Stimulated activated naive CD4-positive, alpha-beta T cell treated with Interleukin-2 at 50 U/mL for 16 hours (primary cell): Measurements from ENCODE around the gene CTXN1.
"Not testable (repeated sequence)": the region's sequence is repeated elsewhere in the genome, so short reads cannot be mapped to it uniquely, and the experiment has no call there.

Source experiments
- DNase-seq: peaks from one replicate; lab custom pipeline; 2025; lab: John Stamatoyannopoulos, UW

Gene CTXN1

DNA sequence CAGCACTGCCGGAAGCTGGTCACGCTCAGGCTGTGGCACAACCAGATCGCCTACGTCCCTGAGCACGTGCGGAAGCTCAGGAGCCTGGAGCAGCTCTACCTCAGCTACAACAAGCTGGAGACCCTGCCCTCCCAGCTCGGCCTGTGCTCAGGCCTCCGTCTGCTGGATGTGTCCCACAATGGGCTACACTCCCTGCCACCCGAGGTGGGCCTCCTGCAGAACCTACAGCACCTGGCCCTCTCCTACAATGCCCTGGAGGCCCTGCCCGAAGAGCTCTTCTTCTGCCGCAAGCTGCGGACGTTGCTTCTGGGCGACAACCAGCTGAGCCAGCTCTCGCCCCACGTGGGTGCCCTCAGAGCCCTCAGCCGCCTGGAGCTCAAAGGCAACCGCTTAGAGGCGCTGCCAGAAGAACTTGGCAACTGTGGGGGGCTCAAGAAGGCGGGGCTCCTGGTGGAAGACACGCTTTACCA, 25.5 kb downstream of the CTXN1 start:
- no peak for DNase-seq

GRCh38 chr19:7899751-7900378, 26.1 kb downstream of the CTXN1 start:
- no peak for DNase-seq

GRCh38 chr19:7898967-7899366, 27.0 kb downstream of the CTXN1 start:
- DNase-seq, result no peak

GRCh38 chr19:7897292-7897691, 28.6 kb downstream of the CTXN1 start:
- no peak for DNase-seq

- DNase-seq, result no peak
Observed at GRCh38 chr19:7895565-7895964, 30.4 kb downstream of the CTXN1 start.

DNA sequence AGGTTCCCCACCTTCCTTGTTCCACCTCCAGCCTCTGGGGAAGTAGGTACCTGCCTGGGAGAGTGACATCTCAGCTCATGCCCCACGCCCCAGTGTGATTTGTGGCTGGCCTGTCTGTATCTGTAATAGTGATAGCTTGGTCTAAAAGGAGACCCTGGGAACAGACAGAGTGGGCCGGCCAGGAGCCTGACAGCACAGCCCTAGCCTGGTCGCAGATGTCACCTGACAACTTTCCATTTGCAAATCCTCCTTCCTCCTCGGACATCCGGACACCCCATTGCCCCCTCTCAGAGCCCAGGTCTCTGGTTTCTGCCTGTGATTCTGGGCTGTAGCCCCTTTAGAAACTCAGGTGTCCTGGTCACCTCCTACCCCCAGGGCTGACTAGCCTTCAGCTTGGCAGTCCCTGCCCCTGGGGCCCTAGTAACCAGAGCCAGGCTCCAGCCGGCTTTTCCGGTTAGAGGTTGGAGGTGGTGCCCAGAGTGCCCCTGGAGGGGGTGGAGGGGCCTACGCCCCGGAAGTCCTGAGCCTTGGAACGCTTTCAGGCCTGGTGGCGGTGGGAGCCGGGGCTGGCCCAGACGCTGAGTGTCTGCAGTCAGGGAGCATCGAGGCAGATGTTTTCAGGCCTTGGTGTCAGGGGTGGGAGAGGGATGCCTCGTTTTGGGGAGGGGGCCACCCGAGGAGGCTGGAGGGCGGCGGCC, 31.2 kb downstream of the CTXN1 start:
- DNase-seq, result no peak

DNA sequence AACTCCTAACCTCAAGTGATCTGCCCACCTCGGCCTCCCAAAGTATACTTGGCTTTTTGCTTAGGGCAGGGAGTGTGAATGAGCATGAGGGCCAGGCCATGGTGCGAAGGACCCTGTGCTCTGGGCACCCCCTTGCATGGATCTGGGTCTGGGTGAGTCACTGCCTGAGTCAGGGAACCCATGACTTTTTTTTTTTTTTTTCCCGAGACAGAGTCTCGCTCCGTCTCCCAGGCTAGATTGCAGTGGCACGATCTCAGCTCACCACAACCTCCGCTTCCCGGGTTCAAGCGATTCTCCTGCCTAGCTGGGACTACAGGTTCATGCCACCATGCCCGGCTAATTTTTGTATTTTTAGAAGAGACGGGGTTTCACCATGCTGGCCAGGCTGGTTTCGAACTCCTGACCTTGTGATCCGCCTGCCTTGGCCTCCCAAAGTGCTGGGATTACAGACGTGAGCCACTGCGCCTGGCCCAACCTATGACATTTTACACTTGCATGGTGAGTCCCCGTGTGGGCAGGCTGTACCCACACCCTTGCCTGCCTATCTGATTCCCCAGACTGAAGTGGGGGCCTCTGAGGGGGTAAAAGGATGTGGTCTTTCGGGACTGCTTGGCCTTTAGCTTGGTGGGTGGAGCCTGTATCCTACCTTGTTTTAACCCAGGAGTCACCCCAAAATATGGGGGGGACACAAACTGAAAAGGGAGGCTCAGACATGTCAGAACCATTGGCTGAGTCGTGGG, 32.4 kb downstream of the CTXN1 start:
- DNase-seq, result not testable (repeated sequence)

DNA sequence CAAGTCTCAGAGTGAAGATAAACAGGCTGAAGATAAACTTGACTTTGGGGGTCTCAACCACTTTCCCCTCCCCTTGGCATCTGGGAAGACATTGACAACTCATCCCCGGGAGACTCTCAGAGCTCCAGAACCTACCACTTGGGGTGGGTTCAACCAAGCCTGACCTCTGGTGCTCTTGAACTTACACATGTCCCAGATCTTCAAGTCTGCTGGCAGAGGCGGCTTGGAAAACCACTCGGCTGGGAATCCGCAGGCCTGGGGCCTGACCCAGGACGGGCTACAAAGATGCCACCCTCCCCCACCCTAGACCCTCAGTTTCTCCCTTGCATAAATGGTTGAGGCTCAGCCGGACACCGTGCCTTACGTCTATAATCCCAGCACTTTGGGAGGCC, 37.1 kb downstream of the CTXN1 start:
- no peak for DNase-seq

DNA sequence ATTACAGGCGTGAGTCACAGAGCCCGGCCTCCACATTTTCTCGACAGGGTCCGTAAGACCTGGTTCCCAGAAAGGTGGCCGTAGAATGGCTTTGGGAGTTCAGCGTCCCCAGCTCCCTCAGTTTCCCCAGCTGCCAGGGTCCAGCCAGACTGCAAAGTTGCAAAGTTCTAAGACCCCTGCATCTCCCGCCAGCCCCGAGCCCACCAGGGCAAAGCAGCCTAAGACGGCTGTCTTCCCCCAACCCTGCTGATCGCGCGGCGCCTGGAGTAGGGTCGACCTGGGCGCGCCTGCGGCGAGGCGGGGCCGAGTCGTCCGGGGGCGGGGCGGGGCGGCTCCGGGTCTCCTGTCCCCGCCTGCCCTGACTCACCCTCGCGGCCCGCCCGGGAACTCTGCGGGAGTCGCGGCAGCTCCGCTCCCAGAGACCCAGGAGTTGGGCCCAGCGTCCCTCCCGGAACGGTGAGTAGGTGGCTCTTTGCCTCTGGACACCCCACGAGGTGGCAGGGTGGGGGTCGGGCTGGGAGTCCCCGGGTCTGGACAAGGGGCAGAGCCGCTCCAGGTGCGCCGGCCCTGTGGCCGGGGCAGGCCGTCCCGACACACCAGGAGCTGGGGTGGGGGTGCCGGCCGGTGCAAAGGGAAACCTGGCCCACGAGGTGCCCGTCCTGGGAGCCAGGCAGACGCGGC, 37.6 kb downstream of the CTXN1 start, which contains the start of gene LRRC8E:
LRRC8E (plus strand) TSS at position 366 of the 681 bp plus-strand sequence. CDS start 7,094 bp downstream, outside the sequence.
- peak; percentile 18 for DNase-seq

DNA sequence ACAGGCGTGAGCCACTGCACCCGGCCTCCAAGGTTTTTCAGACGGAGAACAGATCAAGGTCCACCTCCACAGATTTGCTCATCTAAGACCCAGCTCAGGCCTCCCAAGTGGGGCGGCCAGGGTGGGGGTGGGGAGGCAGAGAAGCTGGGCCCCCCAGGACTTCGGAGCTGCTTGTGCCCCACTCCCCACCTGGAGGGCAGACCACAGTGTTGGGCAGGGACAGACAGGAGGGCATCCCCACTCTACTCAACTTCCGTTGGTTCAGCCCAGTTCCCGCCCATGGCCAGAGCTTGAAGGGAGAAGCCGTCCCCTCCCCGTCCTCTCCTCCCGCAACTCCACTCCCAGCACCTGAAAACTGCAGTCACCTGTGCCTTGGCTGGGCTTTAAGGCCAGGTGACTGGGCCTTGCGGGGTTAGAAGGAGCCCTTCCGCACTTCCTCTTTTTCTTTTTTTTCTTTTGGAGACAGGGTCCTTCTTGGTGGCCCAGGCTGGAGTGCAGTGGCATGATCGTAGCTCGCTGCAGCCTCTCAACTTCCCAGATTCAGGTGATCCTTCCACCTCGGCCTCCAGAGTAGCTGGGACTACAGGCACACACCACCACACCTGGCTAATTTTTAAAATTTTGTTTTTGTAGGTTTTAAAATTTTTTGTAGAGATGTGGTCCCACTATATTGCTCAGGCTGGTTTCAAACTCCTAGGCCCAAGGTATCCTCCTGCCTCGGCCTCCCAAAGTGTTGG, 38.4 kb downstream of the CTXN1 start:
- no peak for DNase-seq

DNA sequence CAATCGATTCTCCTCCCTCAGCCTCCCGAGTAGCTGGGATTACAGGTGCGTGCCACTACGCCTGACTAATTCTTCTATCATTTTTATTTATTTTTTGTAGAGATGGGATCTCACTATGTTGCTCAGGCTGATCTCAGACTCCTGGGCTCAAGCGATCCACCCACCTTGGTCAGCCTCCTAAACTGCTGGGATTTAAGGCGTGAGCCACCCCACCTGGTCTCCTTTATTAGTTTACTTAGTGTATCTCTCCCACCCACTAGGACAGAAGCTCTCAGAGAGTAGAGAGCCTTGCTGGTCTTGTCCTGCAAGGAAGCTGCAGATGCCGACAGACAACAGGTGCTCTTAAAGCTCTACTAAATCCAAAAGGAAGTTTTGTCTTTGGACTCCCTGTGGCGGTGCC, 40.1 kb downstream of the CTXN1 start:
- no peak for DNase-seq

GRCh38 chr19:7883796-7884570, 42.0 kb downstream of the CTXN1 start:
- DNase-seq, result no peak

DNA sequence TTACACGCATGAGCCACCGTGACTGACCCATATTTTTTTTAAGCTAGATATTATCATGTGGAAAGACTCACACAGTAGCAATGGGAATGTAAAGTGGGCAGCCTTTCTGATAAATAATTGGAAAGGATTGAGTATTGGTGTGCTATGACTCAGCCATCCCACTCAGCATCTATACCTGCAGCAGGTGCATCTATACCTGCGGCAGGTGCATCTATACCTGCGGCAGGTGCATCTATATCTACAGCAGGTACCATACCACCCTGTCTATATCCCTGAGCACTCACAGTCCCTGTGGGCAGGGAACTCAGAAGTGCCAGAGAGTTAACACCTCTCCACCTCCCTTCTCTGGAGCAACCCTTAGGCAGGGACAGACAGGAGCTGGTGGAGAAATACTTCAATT, 42.8 kb downstream of the CTXN1 start:
- DNase-seq, result no peak

- no peak for DNase-seq
Observed at GRCh38 chr19:7881910-7882309, 44.0 kb downstream of the CTXN1 start.

- no peak for DNase-seq
Observed at GRCh38 chr19:7879836-7880235, 46.1 kb downstream of the CTXN1 start.

DNA sequence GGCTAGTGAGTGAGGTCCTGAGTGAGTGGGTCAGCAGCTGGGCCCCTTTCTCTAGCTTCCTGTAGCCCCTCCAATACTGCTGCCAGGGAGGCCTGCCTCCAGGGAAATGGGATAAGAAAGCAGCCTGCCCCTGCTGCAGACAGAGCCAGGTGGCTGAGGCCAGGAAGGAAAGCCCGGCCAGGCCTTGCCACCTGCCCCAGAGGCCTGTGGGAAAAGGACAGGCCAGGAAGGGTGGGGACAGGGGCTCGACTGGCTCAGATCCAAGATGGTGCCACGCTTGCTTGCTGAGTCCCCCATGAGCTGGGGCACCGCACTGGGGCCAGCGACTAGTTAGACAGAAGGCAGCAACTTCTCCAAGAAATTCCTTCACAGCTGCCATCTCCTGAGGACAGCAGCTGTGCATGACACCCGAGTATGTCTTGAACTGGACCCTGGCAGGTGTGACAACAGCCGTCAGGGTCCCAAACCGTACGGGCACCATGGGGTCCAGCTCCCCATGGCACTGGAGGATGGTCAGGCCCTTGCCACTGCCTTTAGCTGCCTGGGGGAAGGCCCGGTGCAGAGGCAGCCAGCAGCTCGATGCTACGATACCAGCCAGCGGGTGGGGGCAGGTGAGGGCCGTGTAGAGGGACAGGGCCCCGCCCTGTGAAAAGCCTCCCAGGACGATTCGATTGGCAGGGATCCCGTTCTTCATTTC, 46.7 kb downstream of the CTXN1 start:
- no peak for DNase-seq

DNA sequence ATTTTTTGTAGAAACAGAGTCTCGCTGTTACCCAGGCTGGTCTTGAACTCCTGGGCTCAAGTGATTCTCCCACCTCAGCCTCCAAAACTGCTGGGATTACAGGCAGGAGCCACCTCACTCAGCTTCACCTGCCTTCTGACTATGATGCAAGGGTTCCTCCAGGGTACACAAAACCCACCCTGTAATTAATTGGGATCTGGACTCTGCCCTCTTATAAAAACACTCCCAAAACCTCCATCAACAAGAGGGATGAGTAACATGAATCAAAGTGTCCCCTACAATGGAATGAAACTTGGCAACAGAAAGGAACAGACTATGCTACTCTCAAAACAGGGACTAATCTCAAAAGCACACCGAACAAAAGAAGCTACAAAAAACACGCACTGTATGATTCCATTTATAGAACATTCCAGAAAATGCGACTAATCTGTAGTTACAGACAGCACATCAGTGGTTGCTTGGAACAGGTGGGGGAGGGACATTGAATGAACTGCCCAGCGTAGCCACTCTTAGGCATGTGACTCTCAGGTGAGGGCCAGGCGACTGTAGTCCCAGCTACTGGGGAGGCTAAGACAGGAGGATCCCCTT, 48.6 kb downstream of the CTXN1 start:
- no peak for DNase-seq

DNA sequence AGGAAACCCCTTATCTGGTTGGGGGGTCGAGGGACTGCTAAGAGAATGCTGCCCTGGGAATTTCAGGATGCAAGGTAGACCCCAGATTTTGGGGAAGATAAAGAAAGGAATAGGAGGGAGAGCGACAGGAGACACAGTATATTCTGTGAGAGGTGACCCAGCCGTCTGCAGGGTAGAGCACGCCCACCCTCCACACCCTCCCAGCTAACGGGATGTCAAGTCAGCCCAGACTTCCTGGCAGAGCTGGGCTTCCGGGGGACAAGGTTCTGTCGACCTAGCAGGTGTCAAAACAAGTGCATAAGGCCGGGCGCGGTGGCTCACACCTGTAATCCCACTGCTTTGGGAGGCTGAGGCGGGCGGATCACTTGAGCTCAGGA, 51.0 kb downstream of the CTXN1 start:
- no peak for DNase-seq
